Measurements from ENCODE around the gene TMEM190. TPM values are rescaled to one million over a fixed set of nuclear protein-coding genes. Genes with fewer than 3 reads are reported as not detected.

Gene TMEM190
- total RNA-seq, result not detected in 2 replicates

DNA sequence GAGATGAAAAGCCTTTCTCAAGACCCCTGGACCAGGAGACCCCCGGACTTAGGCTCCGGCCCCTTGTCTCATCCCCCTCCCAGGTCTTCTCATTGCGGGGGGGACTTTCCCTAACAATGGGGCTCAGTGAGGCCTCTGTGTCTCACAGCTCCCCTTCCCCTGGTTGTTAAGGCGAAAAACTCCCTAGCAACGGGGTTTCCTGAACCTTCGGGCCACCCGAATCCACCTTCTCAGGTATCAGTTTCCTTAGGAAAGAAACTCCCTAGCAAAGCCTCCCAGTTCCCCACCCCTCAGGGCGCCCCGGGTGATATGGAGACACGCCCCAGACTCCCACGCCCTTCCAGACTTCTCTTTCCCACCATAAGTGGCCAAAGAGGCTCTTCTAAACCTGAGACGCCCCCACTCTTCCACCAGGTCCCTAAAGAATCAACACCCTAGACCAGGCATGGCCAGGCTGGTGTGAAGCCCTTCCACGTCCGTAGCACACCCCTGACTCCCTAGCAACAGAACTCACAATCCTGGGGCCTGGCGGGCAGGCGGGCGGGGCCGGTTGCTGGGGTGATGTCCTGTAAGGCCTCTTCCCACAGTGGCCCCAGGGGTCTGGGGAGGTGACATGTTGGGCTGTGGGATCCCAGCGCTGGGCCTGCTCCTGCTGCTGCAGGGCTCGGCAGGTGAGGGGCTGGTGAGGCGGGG lies at the start of gene TMEM190:
Gene TMEM190, plus strand, starts transcription at position 586 of the 693 bp plus-strand sequence. Its CDS starts 28 bp downstream, at position 614.

GRCh38 chr19:55339105-55339888 lies 37.3 kb upstream of the TMEM190 start, which contains the start of gene KMT5C:
KMT5C (plus strand) TSS chr19:55339876; CDS start chr19:55341937, 2,061 bp downstream.

DNA sequence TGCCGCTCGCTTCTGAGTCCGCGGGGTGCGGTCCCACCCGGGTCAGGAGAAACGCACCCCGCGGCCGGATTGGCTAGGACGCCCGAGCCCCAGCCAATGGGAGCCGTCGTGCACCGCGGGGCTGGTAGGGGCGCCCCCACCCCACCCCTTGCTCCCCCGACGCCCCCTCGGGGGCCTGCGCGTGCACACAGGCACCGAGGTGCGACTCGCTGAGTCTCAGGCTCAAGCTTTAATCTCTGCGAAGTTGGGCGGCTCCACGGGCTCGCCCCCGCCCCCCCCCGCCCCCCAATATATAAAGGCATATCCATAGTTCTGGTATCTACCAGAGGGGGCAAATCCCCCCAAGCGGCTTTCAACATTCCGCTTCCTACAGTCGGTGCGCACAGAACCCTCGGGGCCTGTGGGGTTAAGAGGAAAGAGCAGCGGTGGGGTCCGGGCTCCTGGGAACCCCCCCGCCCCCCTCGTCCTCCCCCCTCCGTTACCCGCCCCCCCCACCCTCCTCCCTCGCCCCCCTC lies 21.9 kb upstream of the TMEM190 start, which contains the start of gene COX6B2:
Gene COX6B2, minus strand, starts transcription at position 22 of the 515 bp plus-strand sequence. CDS start 198 bp downstream, outside the sequence.

GRCh38 chr19:55362990-55363716 lies 13.5 kb upstream of the TMEM190 start, which contains the start of gene GARIN5B:
GARIN5B (minus strand) TSS chr19:55363260; CDS start chr19:55363066, 194 bp downstream.

DNA sequence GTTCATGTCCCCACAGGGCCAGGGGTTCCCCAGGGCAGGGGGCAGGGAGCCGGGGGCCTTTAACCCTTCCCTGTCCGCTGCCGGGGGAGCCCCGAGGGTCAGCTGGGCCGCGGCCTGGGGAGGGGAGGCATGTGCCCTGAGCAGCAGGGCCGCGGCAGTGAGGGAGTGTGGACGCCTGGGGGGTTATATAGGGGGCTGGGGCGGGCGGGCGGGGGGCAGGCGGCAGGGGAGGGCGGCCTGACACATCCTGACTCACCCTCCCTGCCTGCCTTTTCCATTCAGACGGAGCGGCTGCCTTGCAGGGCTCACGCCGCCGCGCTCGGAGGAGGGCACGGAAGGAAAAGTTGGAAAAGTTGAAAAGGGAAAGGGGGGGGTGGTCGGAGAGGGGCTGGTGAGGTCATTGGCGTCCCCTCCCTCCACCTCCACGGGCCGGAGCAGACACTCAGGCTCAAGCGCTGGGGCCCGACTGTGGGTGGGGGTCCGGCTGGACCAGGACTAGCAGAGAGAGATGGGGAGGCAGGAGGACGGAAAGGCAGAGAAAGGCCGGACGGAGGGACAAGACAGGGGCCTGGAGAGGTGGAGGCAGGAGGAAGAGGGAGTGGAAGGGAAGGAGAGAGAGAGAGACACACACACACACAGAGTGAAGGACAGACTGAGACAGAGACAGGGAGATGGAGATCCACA lies 6.2 kb upstream of the TMEM190 start, which contains the start of gene IL11:
Gene IL11, minus strand, starts transcription at position 159 of the 684 bp plus-strand sequence. Its CDS starts 153 bp downstream, at position 6.

GRCh38 chr19:55384131-55384919 lies 7.7 kb downstream of the TMEM190 start, which contains the start of gene TMEM238:
TMEM238 (minus strand) TSS chr19:55384292; CDS start chr19:55384259, 33 bp downstream.

DNA sequence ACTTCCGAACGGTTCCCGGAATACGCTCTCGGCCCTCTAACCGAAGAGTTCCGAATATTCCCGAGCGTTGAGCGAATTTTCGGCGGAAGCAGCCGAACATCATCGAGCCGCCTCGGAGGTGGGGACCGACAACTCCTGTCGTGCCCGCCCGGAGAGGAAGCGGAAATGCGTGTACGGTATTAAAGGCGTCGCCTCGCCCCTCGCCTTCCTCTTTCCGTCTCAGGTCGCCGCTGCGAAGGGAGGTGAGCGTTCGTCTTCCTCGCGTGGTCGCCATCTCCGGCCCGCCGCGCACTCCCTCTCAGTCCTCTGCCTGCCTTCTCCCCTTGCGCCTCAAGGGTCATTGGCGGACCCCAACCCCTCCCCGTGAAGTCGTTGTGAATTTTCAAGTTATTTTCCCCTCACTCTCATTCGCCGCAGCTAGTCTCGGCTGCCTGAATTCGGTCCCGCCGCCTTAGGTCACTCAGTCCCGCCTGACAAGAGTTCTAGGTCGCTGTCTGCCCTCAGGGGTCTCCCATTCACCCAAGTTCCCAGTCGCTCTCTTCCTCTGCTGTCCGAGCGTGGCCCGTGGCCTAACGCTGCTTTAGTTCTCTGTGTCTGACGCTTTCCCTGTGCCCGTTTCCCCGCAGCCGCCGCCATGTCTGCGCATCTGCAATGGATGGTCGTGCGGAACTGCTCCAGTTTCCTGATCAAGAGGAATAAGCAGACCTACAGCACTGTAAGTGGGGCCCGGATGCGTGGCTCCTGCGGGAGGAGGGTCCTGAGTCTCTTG lies 9.3 kb downstream of the TMEM190 start, which contains the start of gene RPL28:
Gene RPL28, plus strand, starts transcription at position 209 of the 769 bp plus-strand sequence. Its CDS starts 426 bp downstream, at position 635.

DNA sequence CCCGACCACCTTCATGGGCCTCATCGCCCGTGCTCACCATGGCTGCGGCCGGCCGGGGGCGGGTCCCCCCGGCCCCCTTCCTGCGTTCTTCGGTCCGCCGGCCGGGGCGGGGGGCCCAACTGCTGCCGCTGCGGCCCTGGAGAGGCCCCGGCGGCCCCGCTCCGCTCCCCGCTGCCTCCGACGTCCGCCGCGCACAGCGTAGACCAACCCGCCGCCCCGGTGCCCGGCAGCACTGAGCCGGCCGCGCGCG lies 30.8 kb downstream of the TMEM190 start, which contains the start of gene UBE2S:
Gene UBE2S, minus strand, starts transcription at position 239 of the 250 bp plus-strand sequence. Its CDS starts 199 bp downstream, at position 40.

Other genes with a start within 250 kb of the TMEM190 start
- gene TNNT1, start 227.6 kb upstream of the TMEM190 start, total RNA-seq, result 1.9 and 7.8 TPM in 2 replicates
- gene TNNI3, start 219.1 kb upstream of the TMEM190 start, total RNA-seq, result not detected in 2 replicates
- 0.43 and 0.91 TPM in 2 replicates for gene DNAAF3, start 210.2 kb upstream of the TMEM190 start, total RNA-seq
- not detected in 2 replicates for gene SYT5, start 196.5 kb upstream of the TMEM190 start, total RNA-seq
- gene PTPRH, start 167.3 kb upstream of the TMEM190 start, total RNA-seq, result 5.1 and 7.1 TPM in 2 replicates
- 0.76 and 1.7 TPM in 2 replicates for gene TMEM86B, start 148.1 kb upstream of the TMEM190 start, total RNA-seq
- 26.1 and 27.7 TPM in 2 replicates for gene PPP6R1, start 117.8 kb upstream of the TMEM190 start, total RNA-seq
- gene HSPBP1, start 96.7 kb upstream of the TMEM190 start, total RNA-seq, result 23.0 and 25.6 TPM in 2 replicates
- gene BRSK1, start 92.8 kb upstream of the TMEM190 start, total RNA-seq, result 0.65 TPM in 2 replicates
- not detected in 2 replicates for gene TMEM150B, start 51.5 kb upstream of the TMEM190 start, total RNA-seq
- 5.0 and 5.6 TPM in 2 replicates for gene KMT5C, start 37.0 kb upstream of the TMEM190 start, total RNA-seq
- gene COX6B2, start 22.1 kb upstream of the TMEM190 start, total RNA-seq, result not detected in 2 replicates
- not detected in 2 replicates for gene GARIN5B, start 13.6 kb upstream of the TMEM190 start, total RNA-seq
- gene IL11, start 6.4 kb upstream of the TMEM190 start, total RNA-seq, result 1.2 and 1.4 TPM in 2 replicates
- not detected in 2 replicates for gene TMEM238, start 7.5 kb downstream of the TMEM190 start, total RNA-seq
- gene RPL28, start 9.1 kb downstream of the TMEM190 start, total RNA-seq, result 441 and 509 TPM in 2 replicates
- gene UBE2S, start 31.0 kb downstream of the TMEM190 start, total RNA-seq, result 32.4 and 36.3 TPM in 2 replicates
- gene SHISA7, start 66.5 kb downstream of the TMEM190 start, total RNA-seq, result not detected in 2 replicates
- 48.6 and 53.3 TPM in 2 replicates for gene ISOC2, start 84.8 kb downstream of the TMEM190 start, total RNA-seq
- not detected in 2 replicates for gene C19orf85, start 87.9 kb downstream of the TMEM190 start, total RNA-seq
- gene ZNF628, start 99.8 kb downstream of the TMEM190 start, total RNA-seq, result 2.1 and 2.7 TPM in 2 replicates
- 3.8 and 5.6 TPM in 2 replicates for gene NAT14, start 108.4 kb downstream of the TMEM190 start, total RNA-seq
- gene SSC5D, start 111.6 kb downstream of the TMEM190 start, total RNA-seq, result 23.4 and 33.8 TPM in 2 replicates
- not detected in 2 replicates for gene SBK2, start 160.3 kb downstream of the TMEM190 start, total RNA-seq
- gene SBK3, start 168.7 kb downstream of the TMEM190 start, total RNA-seq, result 0.11 TPM in 1 of 2 replicates, not detected in the other
- 6.5 and 8.9 TPM in 2 replicates for gene ZNF579, start 204.0 kb downstream of the TMEM190 start, total RNA-seq
- gene FIZ1, start 222.7 kb downstream of the TMEM190 start, total RNA-seq, result 3.4 and 5.1 TPM in 2 replicates
- gene ZNF524, start 223.5 kb downstream of the TMEM190 start, total RNA-seq, result 6.6 and 7.1 TPM in 2 replicates
- 1.2 and 1.3 TPM in 2 replicates for gene ZNF865, start 228.8 kb downstream of the TMEM190 start, total RNA-seq
- gene ZNF784, start 247.7 kb downstream of the TMEM190 start, total RNA-seq, result 4.7 and 6.2 TPM in 2 replicates